Measurements from ENCODE around the gene GUCY2D.

Gene GUCY2D

GRCh38 chr17:8068736-8069586 lies 66.5 kb downstream of the GUCY2D start:
- DNase-seq: no peak

- no peak for DNase-seq
Observed at GRCh38 chr17:8069587-8069860, 67.1 kb downstream of the GUCY2D start.
